Gastroesophageal sphincter (tissue), 3 donors: ENCODE data around the gene CDK14.

Source experiments
- POLR2A ChIP-seq, 2 donors: fragments of 450-650 bp; IDR thresholded peaks; one replicate each; pipeline ENCODE4 v1.6.1; 2017; ENCODE audit warnings: antibody characterized with exemption in 2 of 2, mild to moderate bottlenecking in 2 of 2, moderate library complexity in 1 of 2
- POLR2AphosphoS5 ChIP-seq: sonication (generic); formaldehyde crosslinking; IDR thresholded peaks from one replicate; pipeline ENCODE4 v1.6.1; 2017; ENCODE audit warnings: antibody characterized with exemption
- TF ChIP-seq, protein P1 (sequence below), 4 experiments: fragments of 200-600 bp in 2 of 4; fragments of 450-650 bp in 2 of 4; sonication (generic) in 1 of 4; IDR thresholded peaks; one replicate each; pipeline ENCODE4 v1.5.1; 2017 to 2019; ENCODE audit warnings: antibody characterized with exemption in 4 of 4, mild to moderate bottlenecking in 2 of 4, moderate library complexity in 2 of 4

DNA sequence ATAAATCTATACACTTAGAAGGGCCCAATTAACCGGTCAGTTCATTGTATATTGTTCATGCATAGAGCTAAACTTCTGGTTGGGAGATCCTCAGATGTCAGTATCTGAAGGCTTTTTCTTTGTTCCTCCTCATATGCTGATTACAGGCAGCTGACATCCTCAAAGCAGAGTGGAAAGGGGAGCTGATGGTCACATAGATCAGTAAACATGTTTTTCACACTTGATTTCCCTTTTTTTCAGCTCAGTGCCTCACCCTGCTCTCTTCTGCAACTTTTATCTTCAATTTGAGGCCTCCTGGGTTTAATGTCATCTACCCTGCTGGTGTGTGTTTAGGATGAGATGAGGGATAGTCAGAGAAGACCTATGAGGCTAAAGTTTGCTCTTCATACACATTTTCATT is 370.2 kb downstream of the CDK14 start:
- TF ChIP-seq, protein P1, sequence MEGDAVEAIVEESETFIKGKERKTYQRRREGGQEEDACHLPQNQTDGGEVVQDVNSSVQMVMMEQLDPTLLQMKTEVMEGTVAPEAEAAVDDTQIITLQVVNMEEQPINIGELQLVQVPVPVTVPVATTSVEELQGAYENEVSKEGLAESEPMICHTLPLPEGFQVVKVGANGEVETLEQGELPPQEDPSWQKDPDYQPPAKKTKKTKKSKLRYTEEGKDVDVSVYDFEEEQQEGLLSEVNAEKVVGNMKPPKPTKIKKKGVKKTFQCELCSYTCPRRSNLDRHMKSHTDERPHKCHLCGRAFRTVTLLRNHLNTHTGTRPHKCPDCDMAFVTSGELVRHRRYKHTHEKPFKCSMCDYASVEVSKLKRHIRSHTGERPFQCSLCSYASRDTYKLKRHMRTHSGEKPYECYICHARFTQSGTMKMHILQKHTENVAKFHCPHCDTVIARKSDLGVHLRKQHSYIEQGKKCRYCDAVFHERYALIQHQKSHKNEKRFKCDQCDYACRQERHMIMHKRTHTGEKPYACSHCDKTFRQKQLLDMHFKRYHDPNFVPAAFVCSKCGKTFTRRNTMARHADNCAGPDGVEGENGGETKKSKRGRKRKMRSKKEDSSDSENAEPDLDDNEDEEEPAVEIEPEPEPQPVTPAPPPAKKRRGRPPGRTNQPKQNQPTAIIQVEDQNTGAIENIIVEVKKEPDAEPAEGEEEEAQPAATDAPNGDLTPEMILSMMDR (IDR thresholded peaks at IDR 0.05): no peak
- TF ChIP-seq POLR2A (IDR thresholded peaks at IDR 0.05) (no peak), POLR2AphosphoS5 (no peak)
